KMS-11 (cell line): ENCODE data around the gene TDP1.

ENCODE experiments used
- H2AFZ ChIP-seq: fragments of 200-600 bp; sonication (generic); 2 replicates; pipeline ENCODE4 v1.6.1; 2016; ENCODE audit warnings: antibody characterized with exemption, mixed run types, low read depth
- H3K27ac ChIP-seq: fragments of 200-600 bp; sonication (generic); 2 replicates; pipeline ENCODE4 v1.6.1; 2016; ENCODE audit warnings: mild to moderate bottlenecking, mixed run types
- H3K27me3 ChIP-seq: fragments of 200-600 bp; sonication (generic); 2 replicates; pipeline ENCODE4 v1.6.1; 2017; ENCODE audit warnings: mild to moderate bottlenecking, low read depth, mixed run types, moderate library complexity; ENCODE audit not compliant: insufficient read depth
- H3K36me3 ChIP-seq: fragments of 200-600 bp; sonication (generic); 2 replicates; pipeline ENCODE4 v1.6.1; 2017; ENCODE audit warnings: mild to moderate bottlenecking, mixed run types; ENCODE audit not compliant: insufficient read depth
- H3K4me1 ChIP-seq: fragments of 200-600 bp; sonication (generic); 2 replicates; pipeline ENCODE4 v1.6.1; 2016; ENCODE audit warnings: mild to moderate bottlenecking, low read depth, mixed run types; ENCODE audit not compliant: poor library complexity, severe bottlenecking
- H3K4me2 ChIP-seq: fragments of 200-600 bp; sonication (generic); 2 replicates; pipeline ENCODE4 v1.7.0; 2016; ENCODE audit warnings: mild to moderate bottlenecking, mixed run types
- H3K4me3 ChIP-seq: fragments of 200-600 bp; sonication (generic); IDR thresholded peaks from 2 replicates; pipeline ENCODE4 v1.6.1; 2017; ENCODE audit warnings: low read depth, low read length, mixed read lengths; ENCODE audit not compliant: insufficient read depth
- H3K79me2 ChIP-seq: fragments of 200-600 bp; sonication (generic); 2 replicates; pipeline ENCODE4 v1.6.1; 2016; ENCODE audit warnings: low read depth, mixed run types; ENCODE audit not compliant: insufficient read depth
- H3K9ac ChIP-seq: fragments of 200-600 bp; sonication (generic); 2 replicates; pipeline ENCODE4 v1.6.1; 2016; ENCODE audit warnings: mild to moderate bottlenecking, mixed run types
- H4K20me1 ChIP-seq: fragments of 200-600 bp; sonication (generic); 2 replicates; pipeline ENCODE4 v1.6.1; 2016; ENCODE audit warnings: mild to moderate bottlenecking, mixed run types; ENCODE audit not compliant: insufficient read depth
- TF ChIP-seq, protein P1 (sequence below): fragments of 200-600 bp; sonication (generic); conservative IDR thresholded peaks from 2 replicates; pipeline ENCODE4 v1.6.1; 2017; ENCODE audit warnings: low read depth, mild to moderate bottlenecking, antibody characterized with exemption, low read length, moderate library complexity, mixed read lengths

Gene TDP1

DNA sequence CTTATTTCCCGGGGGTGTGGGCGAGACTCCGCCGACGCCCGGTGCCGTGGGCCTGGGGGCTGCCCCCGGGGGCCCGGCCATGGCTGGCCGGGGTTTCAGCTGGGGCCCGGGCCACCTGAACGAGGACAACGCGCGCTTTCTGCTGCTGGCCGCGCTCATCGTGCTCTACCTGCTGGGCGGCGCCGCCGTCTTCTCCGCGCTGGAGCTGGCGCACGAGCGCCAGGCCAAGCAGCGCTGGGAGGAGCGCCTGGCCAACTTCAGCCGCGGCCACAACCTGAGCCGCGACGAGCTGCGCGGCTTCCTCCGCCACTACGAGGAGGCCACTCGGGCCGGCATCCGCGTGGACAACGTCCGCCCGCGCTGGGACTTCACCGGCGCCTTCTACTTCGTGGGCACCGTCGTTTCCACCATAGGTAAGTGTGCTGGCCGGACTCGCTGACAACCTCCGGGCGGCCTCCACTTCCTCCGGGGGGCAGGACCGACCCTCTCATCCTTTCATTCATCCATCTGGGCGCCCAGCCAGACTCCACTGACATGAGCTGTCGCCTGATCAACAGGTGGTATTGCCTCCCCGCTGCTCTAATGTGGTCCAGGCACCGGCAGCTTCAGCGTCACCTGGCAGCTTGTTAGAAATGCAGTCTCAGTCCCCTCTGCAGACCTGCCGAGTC is 106.5 kb downstream of the TDP1 start:
- H3K4me3 ChIP-seq, result no peak overlapping the region
- H3K9ac ChIP-seq, result no peak overlapping the region

DNA sequence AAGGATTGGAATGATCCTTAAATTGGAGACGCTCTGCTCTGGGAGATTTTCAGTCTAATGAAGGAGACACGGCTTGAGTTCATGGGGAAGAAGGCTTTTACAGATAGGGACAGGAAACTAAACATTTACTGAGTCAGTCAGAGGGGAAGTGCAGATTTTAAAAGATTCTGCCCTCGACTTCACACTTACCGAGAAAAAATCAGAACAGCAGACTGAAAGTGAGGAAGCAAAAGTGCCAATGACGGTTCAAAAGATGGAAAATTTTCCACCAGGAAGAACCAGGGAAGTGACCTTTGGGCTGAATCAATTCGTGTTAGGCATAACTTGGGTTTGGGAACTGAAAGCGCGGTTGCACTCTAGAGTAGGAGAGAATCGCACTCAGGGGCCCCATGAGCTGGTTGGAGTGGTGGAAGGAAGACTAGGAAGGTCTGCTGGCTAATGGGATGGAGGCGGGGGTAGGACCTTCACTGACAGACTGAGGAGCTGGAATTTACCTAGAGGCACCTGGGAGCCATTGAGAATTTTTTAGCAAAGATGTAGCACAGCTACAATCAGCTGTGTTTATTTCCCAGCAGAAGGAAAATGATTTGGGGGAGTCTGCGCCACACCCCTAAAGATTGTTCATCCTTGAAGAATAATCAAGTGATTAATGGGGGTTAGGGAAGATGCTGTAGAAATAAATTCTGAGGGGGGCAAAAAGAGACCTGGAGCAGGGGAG is 107.3 kb downstream of the TDP1 start:
- Histone ChIP-seq H3K36me3 (no peaks in the 10 kb centered on the region), H2AFZ (no peak overlapping the region), H3K4me1 (peaks cover 7% of the 10 kb centered on the region), H3K79me2 (no peaks in the 10 kb centered on the region), H3K27me3 (no peaks in the 10 kb centered on the region), H3K4me3 (no peak overlapping the region), H3K9ac (no peak overlapping the region), H3K27ac (no peak overlapping the region), H3K4me2 (no peak overlapping the region), H4K20me1 (no peaks in the 10 kb centered on the region)
- TF ChIP-seq, protein P1, sequence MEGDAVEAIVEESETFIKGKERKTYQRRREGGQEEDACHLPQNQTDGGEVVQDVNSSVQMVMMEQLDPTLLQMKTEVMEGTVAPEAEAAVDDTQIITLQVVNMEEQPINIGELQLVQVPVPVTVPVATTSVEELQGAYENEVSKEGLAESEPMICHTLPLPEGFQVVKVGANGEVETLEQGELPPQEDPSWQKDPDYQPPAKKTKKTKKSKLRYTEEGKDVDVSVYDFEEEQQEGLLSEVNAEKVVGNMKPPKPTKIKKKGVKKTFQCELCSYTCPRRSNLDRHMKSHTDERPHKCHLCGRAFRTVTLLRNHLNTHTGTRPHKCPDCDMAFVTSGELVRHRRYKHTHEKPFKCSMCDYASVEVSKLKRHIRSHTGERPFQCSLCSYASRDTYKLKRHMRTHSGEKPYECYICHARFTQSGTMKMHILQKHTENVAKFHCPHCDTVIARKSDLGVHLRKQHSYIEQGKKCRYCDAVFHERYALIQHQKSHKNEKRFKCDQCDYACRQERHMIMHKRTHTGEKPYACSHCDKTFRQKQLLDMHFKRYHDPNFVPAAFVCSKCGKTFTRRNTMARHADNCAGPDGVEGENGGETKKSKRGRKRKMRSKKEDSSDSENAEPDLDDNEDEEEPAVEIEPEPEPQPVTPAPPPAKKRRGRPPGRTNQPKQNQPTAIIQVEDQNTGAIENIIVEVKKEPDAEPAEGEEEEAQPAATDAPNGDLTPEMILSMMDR, result no peak

More for the DNA sequence above, 106.5 kb downstream of the TDP1 start:
- H3K79me2 ChIP-seq, result no peaks in the 10 kb centered on the region
- TF ChIP-seq, protein P1, result no peak
- H3K36me3 ChIP-seq, result no peaks in the 10 kb centered on the region
- no peak overlapping the region for H3K27ac ChIP-seq
- H4K20me1 ChIP-seq, result no peaks in the 10 kb centered on the region
- H3K4me1 ChIP-seq, result peaks cover 7% of the 10 kb centered on the region
- H2AFZ ChIP-seq, result no peak overlapping the region
- H3K27me3 ChIP-seq, result no peaks in the 10 kb centered on the region
- H3K4me2 ChIP-seq, result peak overlapping the region; percentile 21; the same call in 1 of the 2 replicates

DNA sequence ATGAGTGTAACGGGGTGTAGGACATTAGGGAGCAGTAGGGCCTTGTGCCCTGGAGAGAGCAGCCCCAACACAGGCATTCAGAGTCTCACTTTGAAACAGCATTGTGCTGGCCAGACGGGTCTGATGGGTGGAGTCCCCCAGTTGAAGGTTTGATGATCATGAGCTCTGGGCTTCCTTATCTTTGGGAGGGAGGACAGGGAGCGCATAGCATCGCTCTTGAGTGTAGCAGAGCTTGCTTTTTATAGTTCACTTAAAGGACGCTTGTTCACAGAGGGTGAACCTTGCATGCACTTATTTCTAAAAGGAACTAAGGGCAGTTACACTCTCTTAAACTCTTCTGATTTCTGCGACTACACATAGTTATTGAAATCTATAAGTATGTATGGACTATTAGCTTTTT is 116.6 kb downstream of the TDP1 start:
- Histone ChIP-seq H3K27me3 (no peaks in the 10 kb centered on the region), H3K4me2 (no peak overlapping the region), H3K4me1 (no peaks in the 10 kb centered on the region), H3K9ac (no peak overlapping the region), H3K4me3 (no peak overlapping the region), H4K20me1 (no peaks in the 10 kb centered on the region), H2AFZ (no peak overlapping the region), H3K36me3 (no peaks in the 10 kb centered on the region), H3K27ac (no peak overlapping the region), H3K79me2 (no peaks in the 10 kb centered on the region)
- TF ChIP-seq, protein P1, result no peak

DNA sequence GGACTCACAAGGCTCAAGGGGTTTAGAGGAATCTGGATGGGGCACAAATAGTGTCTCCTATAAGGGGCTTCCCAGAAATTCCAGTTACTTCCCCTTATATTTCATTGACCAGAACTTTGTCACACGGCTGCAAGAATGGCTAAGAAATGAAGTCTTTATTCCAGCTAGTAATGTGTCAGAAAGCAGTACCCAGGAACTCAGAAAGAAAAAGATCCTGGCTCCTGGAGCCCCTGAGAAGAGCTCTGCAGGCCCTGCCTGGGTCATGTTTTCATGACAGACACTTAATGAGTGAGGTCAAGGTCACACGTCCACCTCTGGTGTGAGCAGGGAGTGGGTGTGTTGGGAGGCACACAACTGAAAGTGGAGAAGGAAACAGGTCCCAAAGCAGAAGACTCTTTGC is 123.8 kb downstream of the TDP1 start:
- Histone ChIP-seq H3K4me1 (no peaks in the 10 kb centered on the region), H4K20me1 (no peaks in the 10 kb centered on the region), H3K79me2 (no peaks in the 10 kb centered on the region), H2AFZ (no peak overlapping the region), H3K4me2 (no peak overlapping the region), H3K27ac (no peak overlapping the region), H3K4me3 (no peak overlapping the region), H3K36me3 (no peaks in the 10 kb centered on the region), H3K27me3 (no peaks in the 10 kb centered on the region), H3K9ac (no peak overlapping the region)
- TF ChIP-seq, protein P1, result no peak
